HG03520 (cell line): ENCODE data around the gene ASIP.
"Not testable (repeated sequence)": the region's sequence is repeated elsewhere in the genome, so short reads cannot be mapped to it uniquely, and the experiment has no call there.

Experiments
- ATAC-seq: cut with Tn5 transposase; IDR thresholded peaks from one replicate; pipeline ENCODE4 v1.9.1; 2021; ENCODE audit warnings: mild to moderate bottlenecking, moderate library complexity; ENCODE audit not compliant: unreplicated experiment

Gene ASIP

GRCh38 chr20:34240693-34241615, at the start of gene ASIP:
ASIP (plus strand) TSS chr20:34241423; CDS start chr20:34260375, 18,952 bp downstream.
- no peak for ATAC-seq

GRCh38 chr20:34193051-34193450, 48.2 kb upstream of the ASIP start:
- ATAC-seq = no peak

GRCh38 chr20:34199183-34199582, 42.0 kb upstream of the ASIP start:
- ATAC-seq = no peak

GRCh38 chr20:34200023-34200422, 41.2 kb upstream of the ASIP start:
- no peak for ATAC-seq

- ATAC-seq = no peak
Observed at GRCh38 chr20:34201531-34201930, 39.7 kb upstream of the ASIP start.

- not testable (repeated sequence) for ATAC-seq
Observed at GRCh38 chr20:34205172-34205880, 35.9 kb upstream of the ASIP start.

- no peak for ATAC-seq
Observed at GRCh38 chr20:34209111-34209510, 32.1 kb upstream of the ASIP start.

- ATAC-seq = no peak
Observed at GRCh38 chr20:34210271-34210670, 31.0 kb upstream of the ASIP start.

GRCh38 chr20:34211591-34211990, 29.6 kb upstream of the ASIP start:
- no peak for ATAC-seq

GRCh38 chr20:34213213-34213612, 28.0 kb upstream of the ASIP start:
- no peak for ATAC-seq

- no peak for ATAC-seq
Observed at GRCh38 chr20:34215711-34216381, 25.4 kb upstream of the ASIP start.

- no peak for ATAC-seq
Observed at GRCh38 chr20:34216382-34216742, 24.9 kb upstream of the ASIP start.

GRCh38 chr20:34220561-34220960, 20.7 kb upstream of the ASIP start:
- ATAC-seq = no peak

GRCh38 chr20:34222208-34222607, 19.0 kb upstream of the ASIP start:
- ATAC-seq = no peak

GRCh38 chr20:34224251-34224650, 17.0 kb upstream of the ASIP start:
- not testable (repeated sequence) for ATAC-seq

- no peak for ATAC-seq
Observed at GRCh38 chr20:34231634-34232033, 9.6 kb upstream of the ASIP start.

GRCh38 chr20:34232494-34233087, 8.6 kb upstream of the ASIP start:
- no peak for ATAC-seq

GRCh38 chr20:34233687-34234086, 7.5 kb upstream of the ASIP start:
- no peak for ATAC-seq

- no peak for ATAC-seq
Observed at GRCh38 chr20:34235875-34236274, 5.3 kb upstream of the ASIP start.

- ATAC-seq = no peak
Observed at GRCh38 chr20:34237942-34238341, 3.3 kb upstream of the ASIP start.

GRCh38 chr20:34240121-34240520, 1.1 kb upstream of the ASIP start:
- ATAC-seq = no peak
